GM19043 (cell line): ENCODE results near the gene FN3K.
A peak's percentile ranks its signal among the peaks of the same experiment; 100 is the strongest.

Source experiments
- ATAC-seq: cut with Tn5 transposase; IDR thresholded peaks from one replicate; pipeline ENCODE4 v1.9.1; 2021; ENCODE audit warnings: low read depth; ENCODE audit not compliant: unreplicated experiment

The FN3K gene

DNA sequence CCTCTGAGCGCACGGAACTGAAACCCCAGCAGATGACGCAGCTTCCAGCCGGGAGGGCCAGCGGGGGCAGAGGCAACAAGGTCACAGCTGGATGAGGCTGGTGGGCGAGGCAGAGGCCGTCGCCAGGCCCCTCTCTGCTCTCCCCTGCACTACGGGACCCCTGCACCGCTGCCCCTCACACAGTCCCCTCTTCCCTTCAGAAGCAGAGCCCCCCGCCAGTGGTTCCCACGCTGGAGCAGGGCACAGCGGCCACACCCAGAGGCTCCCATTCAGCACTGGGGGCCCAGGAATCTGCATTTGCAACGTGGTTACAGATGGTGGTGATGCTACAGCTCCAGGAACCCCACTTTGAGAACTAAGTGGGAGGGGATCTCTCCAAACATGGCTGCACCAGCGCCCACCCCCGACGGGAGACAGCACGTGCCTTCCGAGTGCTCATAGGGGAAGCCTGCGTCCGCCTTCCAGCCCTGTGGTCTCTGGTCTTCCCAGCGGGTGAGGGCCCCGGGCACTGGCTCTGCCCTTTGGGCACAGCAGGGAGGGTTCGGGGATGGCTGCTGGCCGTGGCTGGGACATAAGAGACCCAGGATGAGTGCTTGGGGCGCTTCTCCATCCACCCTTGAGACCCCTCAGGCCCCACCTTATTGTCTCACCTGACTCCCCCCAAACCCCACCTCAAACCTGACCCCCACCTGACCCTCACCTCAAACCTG is 32.2 kb upstream of the FN3K start:
- ATAC-seq = no peak

DNA sequence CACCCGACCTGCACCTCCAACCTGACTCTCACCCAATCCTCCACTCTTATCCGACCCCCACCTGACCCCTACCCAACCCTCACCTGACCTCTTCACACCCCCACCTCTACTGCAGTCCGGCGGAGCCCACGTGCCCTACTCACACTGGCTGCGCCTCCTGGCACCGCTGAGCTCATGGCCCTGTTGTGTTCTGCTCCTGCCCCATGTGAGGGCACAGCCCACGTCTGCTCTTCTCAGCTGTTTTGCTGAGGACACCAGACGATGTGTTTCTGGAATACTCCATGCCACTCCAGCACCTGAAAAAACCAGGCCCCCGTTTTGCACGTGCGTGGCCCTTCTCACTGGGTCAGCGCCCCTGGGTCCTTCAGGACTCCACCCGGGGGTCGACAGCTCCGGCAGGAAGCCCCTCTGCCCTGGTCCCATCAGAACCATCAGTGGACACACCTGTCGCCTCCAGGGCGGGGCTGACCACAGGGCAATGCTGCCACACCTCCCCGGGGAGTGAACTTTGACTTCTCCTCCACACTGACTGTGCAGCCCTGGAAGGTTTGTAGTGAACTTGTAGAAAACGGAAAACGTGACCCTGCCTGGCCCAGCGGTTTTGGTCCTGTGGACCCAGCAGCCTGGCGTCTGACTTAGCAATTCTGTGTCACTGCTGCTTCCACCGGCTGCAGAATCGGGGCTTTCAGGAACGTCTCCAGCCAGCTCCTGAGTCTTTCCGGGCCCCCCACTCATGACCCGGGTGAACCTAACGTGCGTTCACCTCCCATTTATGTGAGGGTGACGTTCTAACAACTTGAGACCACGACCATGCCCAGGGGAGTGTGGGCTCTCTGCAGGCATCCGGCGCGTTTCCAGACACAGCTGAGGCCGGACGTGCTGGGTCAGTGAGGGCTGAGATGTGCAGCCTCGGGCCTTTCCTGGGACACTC is 31.2 kb upstream of the FN3K start:
- no peak for ATAC-seq

DNA sequence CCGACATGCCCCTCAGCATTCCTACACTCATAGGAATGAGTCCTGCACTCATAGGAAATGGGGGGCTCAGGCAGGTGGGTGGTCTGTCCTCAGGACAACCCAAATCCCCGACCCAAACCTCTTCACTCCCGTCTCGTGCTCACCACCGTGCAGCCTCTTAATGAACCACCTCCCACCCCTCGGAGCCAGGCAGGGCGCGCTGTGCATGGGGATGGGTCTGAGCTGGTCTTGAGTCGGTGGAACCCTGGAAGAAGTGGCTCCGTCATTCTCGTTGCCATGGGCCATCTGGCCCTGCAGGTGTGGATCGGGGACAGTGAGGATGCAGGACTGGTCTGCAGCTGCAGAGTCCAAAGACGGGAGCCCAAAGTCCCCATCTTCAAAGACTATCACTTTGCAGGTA is 30.5 kb upstream of the FN3K start:
- no peak for ATAC-seq

DNA sequence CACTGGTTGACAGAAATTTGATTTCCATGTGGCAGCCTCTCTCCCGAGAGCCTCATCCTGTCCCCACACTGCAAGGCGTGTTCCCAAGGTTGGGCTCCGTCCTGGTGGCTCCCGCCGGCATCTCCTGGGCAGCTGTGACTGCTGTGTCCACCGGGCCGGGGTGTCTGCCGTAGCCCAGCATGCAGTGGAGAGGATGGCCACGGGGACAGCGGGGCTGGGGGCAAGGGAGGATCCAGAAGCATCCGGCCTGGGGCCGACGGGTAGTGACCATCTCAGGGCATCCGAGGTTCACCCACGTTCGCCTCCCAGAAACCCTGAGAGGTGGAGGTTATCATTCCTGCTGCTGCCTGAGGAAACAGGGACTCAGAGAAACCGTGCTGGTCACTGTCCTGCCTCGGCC is 29.7 kb upstream of the FN3K start:
- no peak for ATAC-seq

DNA sequence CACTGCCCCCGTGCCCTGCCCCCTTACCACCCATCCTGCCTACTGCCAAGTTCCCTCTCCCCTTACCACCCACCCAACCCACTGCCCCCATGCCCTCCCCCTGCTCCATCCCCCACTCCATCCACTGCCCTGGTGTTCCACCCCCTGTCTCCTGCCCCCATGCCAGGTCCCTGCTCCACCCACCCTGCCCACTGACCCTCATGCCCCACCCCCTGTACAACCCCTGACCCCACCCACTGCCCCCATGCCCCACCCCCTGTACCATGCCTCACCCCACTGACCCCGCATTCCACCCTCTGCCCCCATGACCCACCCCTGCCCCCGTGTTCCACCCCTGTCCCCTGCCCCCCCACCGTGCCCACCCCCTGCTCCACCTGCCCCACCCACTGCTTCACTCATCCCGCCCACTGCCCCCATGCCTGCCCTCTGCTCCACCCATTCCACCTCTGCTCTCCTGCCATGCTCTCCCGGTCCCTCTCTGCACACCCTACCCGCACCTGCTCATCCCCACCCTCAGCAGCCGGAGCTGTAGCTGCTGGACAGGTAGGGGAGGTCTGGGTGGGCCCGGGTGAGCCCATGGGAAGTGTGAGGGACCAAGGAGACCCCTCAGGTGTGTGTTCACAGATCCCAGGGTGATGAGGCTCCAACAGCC is 26.3 kb upstream of the FN3K start:
- ATAC-seq = no peak

DNA sequence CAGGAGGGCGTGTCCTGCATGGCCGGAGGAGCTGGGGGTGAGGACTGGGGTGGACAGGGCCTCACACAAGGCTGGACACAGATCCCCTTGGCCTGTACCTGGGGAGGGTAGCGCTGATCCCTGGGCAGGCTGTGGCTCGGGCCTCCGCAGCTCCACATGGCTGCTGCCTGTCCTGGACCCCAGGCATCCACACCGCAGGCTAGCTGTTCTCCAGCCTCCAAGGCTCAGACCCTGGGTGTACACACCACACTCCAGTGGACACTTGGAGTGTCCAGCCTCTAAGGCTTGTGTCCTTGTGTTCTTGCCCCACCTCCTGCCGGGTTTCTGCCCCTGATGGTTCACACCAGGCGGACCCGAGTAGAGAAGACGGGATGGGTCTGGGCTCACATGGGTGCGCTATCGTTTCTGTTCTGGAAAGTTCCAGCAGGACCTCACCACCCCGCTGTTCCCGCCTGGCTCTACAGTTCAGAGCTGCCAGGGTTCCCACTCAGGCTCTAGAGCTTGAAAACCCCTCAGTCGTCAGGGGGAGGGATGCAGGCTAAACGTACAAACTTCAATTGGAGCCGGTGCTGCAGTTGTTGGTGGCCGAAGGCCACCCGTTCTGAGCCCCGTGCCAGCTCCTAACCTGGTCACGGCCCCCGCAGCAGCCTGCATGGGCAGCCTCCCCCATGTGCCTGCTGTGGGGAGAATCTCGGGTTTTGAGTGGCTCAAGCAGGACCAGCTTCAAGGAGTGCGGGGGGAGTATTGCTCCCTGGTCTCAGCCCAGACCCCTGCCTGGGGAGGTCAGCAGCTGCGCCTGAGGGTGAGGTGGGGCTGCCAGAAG is 25.5 kb upstream of the FN3K start:
- no peak for ATAC-seq

DNA sequence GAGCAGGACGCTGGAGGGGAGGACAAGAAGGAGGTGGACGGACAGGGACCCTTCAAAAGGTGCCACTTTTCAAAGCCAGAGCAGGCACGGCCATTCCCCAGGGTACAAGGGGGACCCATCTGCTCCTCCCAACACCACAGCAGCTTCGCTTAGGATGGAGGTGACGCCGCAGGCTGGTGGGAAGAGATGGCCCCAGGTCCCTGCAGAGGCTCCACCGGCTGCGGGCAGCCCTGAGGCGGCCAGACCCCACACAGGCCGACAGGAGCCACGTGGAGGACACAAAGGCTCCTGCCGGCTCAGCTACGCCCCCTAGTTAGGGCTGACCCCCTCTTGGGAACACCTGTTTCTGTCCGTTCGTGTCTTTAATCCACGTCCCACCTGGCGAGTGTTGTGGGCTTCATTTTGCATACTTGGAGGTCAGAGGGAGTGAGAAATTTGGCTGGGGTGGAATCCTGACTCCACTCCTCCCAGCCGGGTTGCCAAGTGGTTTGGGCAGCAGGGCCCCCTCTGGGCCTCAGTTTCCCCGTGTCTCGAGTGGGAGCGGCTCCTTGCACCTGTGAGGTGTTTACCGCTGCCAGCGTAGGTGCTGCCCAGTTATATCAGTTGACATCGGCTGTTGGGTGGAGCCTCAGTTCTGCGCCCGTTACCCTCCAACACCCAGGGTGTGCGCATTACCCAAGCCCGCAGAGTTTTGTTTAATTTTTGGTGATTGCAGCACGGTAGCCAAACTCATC is 24.7 kb upstream of the FN3K start:
- no peak for ATAC-seq

DNA sequence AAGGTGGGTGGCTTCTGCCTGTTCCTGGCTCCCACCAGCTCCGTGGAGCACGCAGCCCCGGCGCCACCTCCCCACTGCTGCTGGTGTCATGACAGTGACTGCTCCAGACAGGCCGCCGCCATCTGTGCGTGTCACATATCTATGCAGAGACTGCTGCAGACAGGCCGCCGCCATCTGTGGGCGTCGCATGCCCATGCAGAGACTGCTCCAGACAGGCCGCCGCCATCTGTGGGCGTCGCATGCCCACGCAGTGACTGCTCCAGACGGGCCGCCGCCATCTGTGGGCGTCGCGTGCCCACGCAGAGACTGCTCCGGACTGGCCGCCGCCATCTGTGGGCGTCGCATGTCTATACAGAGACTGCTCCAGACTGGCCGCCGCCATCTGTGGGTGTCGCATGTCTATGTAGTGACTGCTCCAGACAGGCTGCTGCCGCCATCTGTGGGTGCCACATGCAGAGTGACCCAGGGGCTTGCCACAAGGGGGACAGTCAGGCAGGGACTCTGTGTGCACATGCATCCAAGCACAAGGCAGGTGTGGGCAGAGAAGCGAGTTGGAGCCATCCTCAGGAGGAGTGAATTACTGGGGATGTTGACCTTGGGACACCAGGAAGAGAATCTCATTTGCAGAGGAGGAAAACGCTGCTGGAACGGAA is 22.2 kb upstream of the FN3K start:
- no peak for ATAC-seq

DNA sequence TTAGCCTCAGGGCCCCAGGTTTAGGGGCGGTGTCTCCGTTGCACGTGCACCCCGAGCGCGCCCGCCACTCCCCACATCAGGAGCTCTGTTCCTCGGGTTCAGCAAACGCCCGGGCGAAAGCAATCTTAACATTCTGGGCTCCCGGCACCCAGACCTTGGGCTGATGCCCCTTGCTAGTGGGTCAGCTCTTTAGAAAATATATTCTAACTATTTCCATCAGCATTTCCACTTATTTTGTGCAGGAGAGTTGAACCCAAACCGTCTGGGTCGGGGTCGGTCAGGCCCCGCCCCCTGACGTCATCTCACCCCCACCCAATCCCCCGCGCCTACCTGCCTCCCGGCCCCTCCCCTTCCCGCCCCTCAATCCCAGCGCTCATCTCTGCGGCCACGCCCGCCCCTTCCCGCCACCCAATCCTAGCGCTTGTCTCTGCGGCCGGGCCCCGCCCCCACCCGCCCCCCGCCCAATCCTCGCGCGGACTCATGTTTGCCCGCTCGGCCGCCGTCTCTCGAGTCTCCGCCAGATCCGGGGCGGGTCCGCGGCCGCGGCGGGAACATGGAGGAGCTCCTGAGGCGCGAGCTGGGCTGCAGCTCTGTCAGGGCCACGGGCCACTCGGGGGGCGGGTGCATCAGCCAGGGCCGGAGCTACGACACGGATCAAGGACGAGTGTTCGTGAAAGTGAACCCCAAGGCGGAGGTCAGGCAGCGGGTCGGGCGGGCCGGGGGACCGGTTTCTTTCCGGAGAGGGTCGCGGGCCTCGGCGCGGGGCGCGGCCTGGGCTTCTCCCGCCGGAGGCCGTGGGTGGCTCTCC is 19.0 kb upstream of the FN3K start, which contains the start of gene FN3KRP:
Gene FN3KRP (plus strand): TSS at position 504 of the 808 bp plus-strand sequence. CDS start 50 bp downstream, at position 554.
- ATAC-seq = peak; percentile 53

DNA sequence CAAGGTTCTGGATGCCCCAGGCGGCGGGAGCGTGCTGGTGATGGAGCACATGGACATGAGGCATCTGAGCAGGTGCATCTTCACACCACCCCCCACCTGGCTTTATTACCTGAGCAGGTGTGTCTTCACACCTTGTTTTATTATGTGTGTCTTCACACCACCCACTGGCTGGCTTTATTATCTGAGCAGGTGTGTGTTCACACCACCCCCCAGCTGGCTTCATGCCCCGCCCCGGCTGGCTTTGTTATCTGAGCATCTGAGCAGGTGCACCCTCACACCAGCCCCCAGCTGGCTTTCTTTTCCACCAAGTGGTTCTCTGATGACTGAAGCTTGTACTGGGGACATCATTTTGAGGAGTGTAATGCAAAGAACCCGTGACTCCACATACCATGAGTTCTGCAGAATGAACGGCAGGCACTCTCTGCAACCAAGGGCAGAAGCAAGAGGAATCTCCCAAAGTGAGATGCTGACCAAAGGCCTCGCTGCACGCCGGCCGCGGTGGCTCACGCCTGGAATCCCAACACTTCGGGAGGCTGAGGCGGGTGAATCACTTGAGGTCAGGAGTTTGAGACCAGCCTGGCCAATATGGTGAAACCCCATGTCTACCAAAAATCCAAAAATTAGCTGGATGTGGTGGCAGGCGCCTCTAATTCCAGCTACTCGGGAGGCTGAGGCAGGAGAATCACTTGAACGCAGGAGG is 16.3 kb upstream of the FN3K start:
- no peak for ATAC-seq

DNA sequence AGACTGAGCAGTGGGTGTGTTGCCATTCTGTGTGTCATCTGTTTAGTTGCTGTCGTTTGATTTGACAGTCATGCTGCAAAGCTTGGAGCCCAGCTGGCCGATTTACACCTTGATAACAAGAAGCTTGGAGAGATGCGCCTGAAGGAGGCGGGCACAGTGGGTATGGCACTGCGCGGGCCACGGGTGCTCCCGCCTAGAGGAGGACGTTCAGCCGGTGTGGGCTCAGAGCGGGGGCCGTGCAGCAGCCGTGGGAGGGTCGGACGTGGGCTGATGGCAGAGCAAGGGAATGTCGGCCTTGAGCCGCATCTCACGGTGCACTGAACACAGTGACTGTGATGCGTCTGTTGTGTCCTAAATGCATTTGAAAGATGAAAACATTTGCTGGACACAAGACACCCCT is 15.2 kb upstream of the FN3K start:
- ATAC-seq = no peak

DNA sequence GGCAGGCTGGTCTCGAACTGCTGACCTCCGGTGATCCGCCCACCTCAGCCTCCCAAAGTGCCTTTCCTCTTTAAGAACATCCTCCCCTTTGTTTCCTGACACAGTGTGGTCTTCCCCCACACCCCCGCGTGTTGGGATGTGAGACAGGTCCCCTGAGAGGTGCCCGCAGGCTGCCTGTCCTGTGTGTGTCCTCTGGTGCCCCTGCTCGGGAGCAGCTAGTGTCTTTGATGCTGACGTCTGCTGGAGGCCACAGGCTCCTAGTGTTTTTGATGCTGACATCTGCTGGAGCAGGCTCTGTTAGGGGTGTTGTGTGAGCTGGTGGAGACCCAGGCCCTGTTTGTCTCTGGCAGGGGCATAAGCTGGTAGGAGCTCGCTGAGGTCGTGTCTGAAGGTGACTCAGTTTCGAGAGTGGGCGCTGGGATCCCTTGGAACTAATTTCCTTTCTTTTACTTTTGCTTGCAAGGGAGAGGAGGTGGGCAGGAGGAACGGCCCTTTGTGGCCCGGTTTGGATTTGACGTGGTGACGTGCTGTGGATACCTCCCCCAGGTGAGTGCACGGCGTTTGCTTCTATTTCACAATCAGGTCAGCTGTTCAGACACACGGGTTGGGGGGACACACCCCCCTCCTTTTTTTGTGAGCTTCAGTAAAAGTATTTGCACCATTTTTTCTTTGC is 12.9 kb upstream of the FN3K start:
- no peak for ATAC-seq

DNA sequence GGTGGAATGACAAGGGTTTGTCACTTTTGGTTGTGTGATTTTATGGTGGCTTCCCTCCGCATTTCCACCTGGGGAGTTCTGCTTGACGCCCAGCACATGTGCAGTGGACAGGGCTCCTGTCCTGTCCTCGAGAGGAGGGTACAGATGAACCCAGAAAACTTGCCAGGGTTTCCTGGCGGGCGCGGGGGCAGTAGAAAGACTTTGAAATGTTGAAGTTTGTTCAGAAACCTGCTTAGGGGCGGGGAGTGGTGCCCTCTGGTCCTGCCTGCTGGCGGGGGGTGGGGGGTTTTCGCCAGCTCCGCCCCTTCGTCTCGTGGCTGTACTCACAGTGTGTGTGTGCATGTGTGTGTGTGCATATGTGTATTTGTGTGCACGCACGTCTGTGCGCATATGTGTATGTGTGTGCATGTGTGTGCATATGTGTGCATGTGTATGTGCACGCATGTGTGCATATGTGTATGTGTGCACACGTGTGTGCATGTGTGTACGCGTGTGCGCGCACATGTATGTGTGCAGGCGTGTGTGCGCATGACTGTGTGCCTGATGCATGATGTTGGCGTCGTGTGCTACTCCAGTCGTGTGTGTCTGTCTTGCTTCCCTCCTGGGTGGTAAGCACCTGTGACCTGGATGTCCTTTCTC is 12.1 kb upstream of the FN3K start:
- no peak for ATAC-seq

DNA sequence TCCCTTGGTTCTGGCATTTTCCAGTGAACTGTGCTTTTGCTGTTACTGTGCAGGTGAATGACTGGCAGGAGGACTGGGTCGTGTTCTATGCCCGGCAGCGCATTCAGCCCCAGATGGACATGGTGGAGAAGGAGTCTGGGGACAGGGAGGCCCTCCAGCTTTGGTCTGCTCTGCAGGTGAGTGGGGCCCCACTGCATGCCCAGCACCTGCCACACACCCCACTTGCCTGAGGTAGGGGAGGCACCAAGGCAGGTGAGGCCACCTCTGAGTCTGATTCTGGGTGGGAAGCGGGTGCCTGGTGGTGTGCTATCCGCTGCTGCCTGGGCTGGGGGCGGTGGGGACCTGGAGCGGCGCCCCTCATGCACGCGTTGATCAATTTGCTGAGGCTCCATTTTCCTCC is 9.0 kb upstream of the FN3K start:
- no peak for ATAC-seq

DNA sequence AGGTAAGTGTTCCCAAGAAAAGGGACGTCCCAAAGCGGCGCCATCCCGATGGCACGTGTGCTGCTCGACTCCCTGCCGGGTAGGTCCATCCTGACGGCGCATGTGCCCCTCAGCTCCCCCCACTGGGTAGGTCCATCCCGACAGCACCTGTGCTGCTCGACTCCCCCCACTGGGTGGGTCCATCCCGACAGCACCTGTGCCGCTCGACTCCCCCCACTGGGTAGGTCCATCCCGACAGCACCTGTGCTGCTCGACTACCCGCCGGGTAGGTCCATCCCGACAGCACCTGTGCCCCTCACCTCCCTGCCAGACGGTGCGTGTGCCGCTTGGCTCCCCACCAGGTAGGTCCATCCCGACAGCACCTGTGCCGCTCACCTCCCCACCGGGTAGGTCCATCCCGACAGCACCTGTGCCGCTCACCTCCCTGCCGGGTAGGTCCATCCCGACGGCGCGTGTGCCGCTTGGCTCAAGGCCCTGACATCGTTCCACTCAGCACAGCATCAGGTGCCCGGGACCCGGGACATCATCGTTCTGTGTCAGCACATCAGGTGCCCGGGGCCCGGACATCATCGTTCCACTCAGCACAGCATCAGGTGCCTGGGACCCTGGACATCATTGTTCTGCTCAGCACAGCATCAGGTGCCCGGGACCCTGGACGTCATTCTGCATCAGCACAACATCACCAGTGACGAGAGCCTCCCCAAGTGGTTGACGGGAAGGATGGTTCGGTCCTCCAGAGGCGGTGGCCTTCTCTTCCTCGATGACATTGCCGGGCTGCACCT is 5.7 kb upstream of the FN3K start:
- no peak for ATAC-seq

DNA sequence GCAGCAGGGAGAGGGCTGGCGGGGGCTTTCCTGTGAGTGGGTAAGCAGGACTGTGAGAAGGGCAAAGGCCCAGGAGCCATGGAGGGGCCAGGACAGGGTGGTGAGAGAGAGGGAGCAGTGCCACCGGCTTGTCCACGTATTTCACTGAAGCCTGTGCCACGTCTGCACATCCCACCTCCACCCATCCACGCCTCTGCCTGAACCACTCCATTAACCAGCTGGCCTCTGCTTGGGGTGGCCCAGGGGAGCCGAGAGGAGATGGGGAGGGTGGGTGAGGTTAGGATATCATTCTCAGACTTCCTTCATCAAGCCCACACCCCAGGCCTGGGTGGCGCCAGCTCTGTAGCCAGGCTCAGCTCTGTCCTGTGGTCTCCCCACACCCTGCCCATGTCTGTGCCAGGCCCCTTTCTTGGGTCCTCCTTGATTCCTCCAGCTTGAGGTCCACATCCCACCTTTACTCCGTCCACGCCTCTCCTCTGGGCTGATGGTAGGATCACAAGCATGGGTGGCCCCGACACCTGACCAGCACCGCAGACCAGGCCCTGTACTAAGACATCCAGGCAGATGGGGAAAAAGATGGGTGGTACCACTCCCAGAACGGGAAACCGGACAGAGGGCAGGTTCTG is 3.2 kb upstream of the FN3K start:
- no peak for ATAC-seq
